Measurements from ENCODE around the gene CAMK2N1.

- TF ChIP-seq POLR2A (IDR thresholded peaks at IDR 0.05): no peak
- no peak for TF ChIP-seq CTCF (IDR thresholded peaks at IDR 0.05)
These were observed 46.7 kb downstream of the CAMK2N1 start for GRCh38 chr1:20439282-20439681.

Measured in heart left ventricle (tissue), 13 donors.